ENCODE results near the gene FUOM.
A peak's percentile ranks its signal among the peaks of the same experiment; 100 is the strongest.

FUOM gene

GRCh38 chr10:133357285-133358161 lies at the start of gene FUOM:
FUOM (minus strand) TSS chr10:133358019; CDS start chr10:133358007, 12 bp downstream.
- H3K4me1 ChIP-seq (ENCODE audit: control insufficient read depth, insufficient read depth, low read length) = no peaks in the 10 kb centered on the region
- H3K27ac ChIP-seq (ENCODE audit: low read depth, low read length) = no peak within 1 kb of the TSS
- H3K9ac ChIP-seq (ENCODE audit: low read length) = no peak within 1 kb of the TSS
- peak within 1 kb of the TSS; percentile 68 for H3K4me3 ChIP-seq (ENCODE audit: low read length)
- peaks cover 2% of the 10 kb centered on the region for H3K36me3 ChIP-seq (ENCODE audit: control insufficient read depth, insufficient read depth, low read length)
- H3K27me3 ChIP-seq (ENCODE audit: control insufficient read depth, insufficient read depth, low read length) = no peaks in the 10 kb centered on the region

GRCh38 chr10:133405844-133406527 lies 48.2 kb upstream of the FUOM start:
- Histone ChIP-seq H3K4me3 (ENCODE audit: low read length) (no peak overlapping the region), H3K36me3 (ENCODE audit: control insufficient read depth, insufficient read depth, low read length) (peaks cover 20% of the 10 kb centered on the region), H3K27me3 (ENCODE audit: control insufficient read depth, insufficient read depth, low read length) (no peaks in the 10 kb centered on the region), H3K9ac (ENCODE audit: low read length) (no peak overlapping the region), H3K4me1 (ENCODE audit: control insufficient read depth, insufficient read depth, low read length) (no peaks in the 10 kb centered on the region), H3K27ac (ENCODE audit: low read depth, low read length) (no peak overlapping the region)

- H3K36me3 ChIP-seq (ENCODE audit: control insufficient read depth, insufficient read depth, low read length) = peaks cover 18% of the 10 kb centered on the region
- no peak overlapping the region for H3K9ac ChIP-seq (ENCODE audit: low read length)
- H3K27ac ChIP-seq (ENCODE audit: low read depth, low read length) = no peak overlapping the region
- no peaks in the 10 kb centered on the region for H3K4me1 ChIP-seq (ENCODE audit: control insufficient read depth, insufficient read depth, low read length)
- H3K27me3 ChIP-seq (ENCODE audit: control insufficient read depth, insufficient read depth, low read length) = no peaks in the 10 kb centered on the region
- H3K4me3 ChIP-seq (ENCODE audit: low read length) = no peak overlapping the region
These were observed 47.5 kb upstream of the FUOM start for GRCh38 chr10:133405272-133405671.

GRCh38 chr10:133403784-133404183 lies 46.0 kb upstream of the FUOM start:
- Histone ChIP-seq H3K36me3 (ENCODE audit: control insufficient read depth, insufficient read depth, low read length) (peaks cover 16% of the 10 kb centered on the region), H3K4me1 (ENCODE audit: control insufficient read depth, insufficient read depth, low read length) (no peaks in the 10 kb centered on the region), H3K27ac (ENCODE audit: low read depth, low read length) (no peak overlapping the region), H3K9ac (ENCODE audit: low read length) (no peak overlapping the region), H3K4me3 (ENCODE audit: low read length) (no peak overlapping the region), H3K27me3 (ENCODE audit: control insufficient read depth, insufficient read depth, low read length) (no peaks in the 10 kb centered on the region)

GRCh38 chr10:133403359-133403758 lies 45.5 kb upstream of the FUOM start:
- H3K9ac ChIP-seq (ENCODE audit: low read length) = no peak overlapping the region
- H3K36me3 ChIP-seq (ENCODE audit: control insufficient read depth, insufficient read depth, low read length) = peaks cover 16% of the 10 kb centered on the region
- H3K27ac ChIP-seq (ENCODE audit: low read depth, low read length) = no peak overlapping the region
- no peak overlapping the region for H3K4me3 ChIP-seq (ENCODE audit: low read length)
- H3K4me1 ChIP-seq (ENCODE audit: control insufficient read depth, insufficient read depth, low read length) = no peaks in the 10 kb centered on the region
- no peaks in the 10 kb centered on the region for H3K27me3 ChIP-seq (ENCODE audit: control insufficient read depth, insufficient read depth, low read length)

GRCh38 chr10:133401981-133402725 lies 44.3 kb upstream of the FUOM start:
- Histone ChIP-seq H3K27me3 (ENCODE audit: control insufficient read depth, insufficient read depth, low read length) (no peaks in the 10 kb centered on the region), H3K4me3 (ENCODE audit: low read length) (no peak overlapping the region), H3K9ac (ENCODE audit: low read length) (no peak overlapping the region), H3K27ac (ENCODE audit: low read depth, low read length) (no peak overlapping the region), H3K36me3 (ENCODE audit: control insufficient read depth, insufficient read depth, low read length) (peaks cover 13% of the 10 kb centered on the region), H3K4me1 (ENCODE audit: control insufficient read depth, insufficient read depth, low read length) (no peaks in the 10 kb centered on the region)

GRCh38 chr10:133401500-133401899 lies 43.7 kb upstream of the FUOM start:
- no peak overlapping the region for H3K27ac ChIP-seq (ENCODE audit: low read depth, low read length)
- H3K4me1 ChIP-seq (ENCODE audit: control insufficient read depth, insufficient read depth, low read length) = no peaks in the 10 kb centered on the region
- peaks cover 13% of the 10 kb centered on the region for H3K36me3 ChIP-seq (ENCODE audit: control insufficient read depth, insufficient read depth, low read length)
- H3K4me3 ChIP-seq (ENCODE audit: low read length) = no peak overlapping the region
- H3K9ac ChIP-seq (ENCODE audit: low read length) = no peak overlapping the region
- no peaks in the 10 kb centered on the region for H3K27me3 ChIP-seq (ENCODE audit: control insufficient read depth, insufficient read depth, low read length)

GRCh38 chr10:133400624-133401424 lies 43.0 kb upstream of the FUOM start:
- Histone ChIP-seq H3K36me3 (ENCODE audit: control insufficient read depth, insufficient read depth, low read length) (peaks cover 17% of the 10 kb centered on the region), H3K27ac (ENCODE audit: low read depth, low read length) (no peak overlapping the region), H3K9ac (ENCODE audit: low read length) (no peak overlapping the region), H3K4me1 (ENCODE audit: control insufficient read depth, insufficient read depth, low read length) (no peaks in the 10 kb centered on the region), H3K4me3 (ENCODE audit: low read length) (no peak overlapping the region), H3K27me3 (ENCODE audit: control insufficient read depth, insufficient read depth, low read length) (no peaks in the 10 kb centered on the region)

- Histone ChIP-seq H3K4me3 (ENCODE audit: low read length) (no peak overlapping the region), H3K9ac (ENCODE audit: low read length) (no peak overlapping the region), H3K27me3 (ENCODE audit: control insufficient read depth, insufficient read depth, low read length) (no peaks in the 10 kb centered on the region), H3K27ac (ENCODE audit: low read depth, low read length) (no peak overlapping the region), H3K4me1 (ENCODE audit: control insufficient read depth, insufficient read depth, low read length) (peaks cover 2% of the 10 kb centered on the region), H3K36me3 (ENCODE audit: control insufficient read depth, insufficient read depth, low read length) (peaks cover 17% of the 10 kb centered on the region)
These were observed 41.3 kb upstream of the FUOM start for GRCh38 chr10:133399123-133399601.

- Histone ChIP-seq H3K4me3 (ENCODE audit: low read length) (no peak overlapping the region), H3K36me3 (ENCODE audit: control insufficient read depth, insufficient read depth, low read length) (peaks cover 17% of the 10 kb centered on the region), H3K27me3 (ENCODE audit: control insufficient read depth, insufficient read depth, low read length) (no peaks in the 10 kb centered on the region)
These were observed 40.1 kb upstream of the FUOM start for GRCh38 chr10:133397938-133398337.

GRCh38 chr10:133396035-133396624 lies 38.3 kb upstream of the FUOM start:
- Histone ChIP-seq H3K27me3 (ENCODE audit: control insufficient read depth, insufficient read depth, low read length) (no peaks in the 10 kb centered on the region), H3K9ac (ENCODE audit: low read length) (no peak overlapping the region), H3K27ac (ENCODE audit: low read depth, low read length) (no peak overlapping the region), H3K4me1 (ENCODE audit: control insufficient read depth, insufficient read depth, low read length) (peaks cover 2% of the 10 kb centered on the region), H3K4me3 (ENCODE audit: low read length) (no peak overlapping the region), H3K36me3 (ENCODE audit: control insufficient read depth, insufficient read depth, low read length) (peaks cover 10% of the 10 kb centered on the region)

More at GRCh38 chr10:133397938-133398337, 40.1 kb upstream of the FUOM start:
- peaks cover 2% of the 10 kb centered on the region for H3K4me1 ChIP-seq (ENCODE audit: control insufficient read depth, insufficient read depth, low read length)
- no peak overlapping the region for H3K27ac ChIP-seq (ENCODE audit: low read depth, low read length)
- H3K9ac ChIP-seq (ENCODE audit: low read length) = no peak overlapping the region
